Measurements from ENCODE around the gene RGPD4. TPM values are rescaled to one million over a fixed set of nuclear protein-coding genes. Genes with fewer than 3 reads are reported as not detected.
"Not testable (repeated sequence)": the region's sequence is repeated elsewhere in the genome, so short reads cannot be mapped to it uniquely, and the experiment has no call there.

RGPD4 gene
- total RNA-seq = under 1 TPM in 1 of 2 experiments, not detected in 1; 0.07 TPM

GRCh38 chr2:107826749-107827148 lies at the start of gene RGPD4:
Gene RGPD4 (plus strand): TSS chr2:107826892. CDS start chr2:107827014, 122 bp downstream.
- DNase-seq; H3K36me3 Mint-ChIP-seq (ENCODE audit: low read depth); intact Hi-C loops (cut with micrococcal nuclease); POLR2A ChIA-PET; H3K4me3 Mint-ChIP-seq; H3K9me3 Mint-ChIP-seq; H3K4me1 Mint-ChIP-seq (ENCODE audit: low read depth); H3K27me3 Mint-ChIP-seq; CTCF ChIA-PET; ATAC-seq; H3K27ac Mint-ChIP-seq: not testable (repeated sequence)

DNA sequence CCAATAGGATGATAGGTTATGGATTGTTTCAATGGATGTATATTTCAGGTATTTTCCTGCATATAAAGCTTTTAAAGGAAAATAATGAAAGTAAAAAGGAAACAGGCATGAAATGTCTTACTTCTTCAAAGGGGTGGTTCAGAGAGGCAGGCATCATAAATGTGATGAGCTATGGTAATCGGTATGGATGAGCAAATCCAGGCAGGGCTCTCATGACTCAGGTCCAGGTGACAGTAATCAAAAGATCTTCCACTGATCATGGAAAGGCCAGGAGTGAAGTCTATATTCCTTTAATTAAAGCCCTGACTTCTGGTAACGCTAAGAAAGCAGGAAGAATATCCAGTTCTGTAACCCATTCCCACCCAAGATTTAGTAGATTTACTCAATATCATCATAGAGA lies 48.7 kb upstream of the RGPD4 start:
- H3K36me3 Mint-ChIP-seq (ENCODE audit: low read depth) = no peaks in the 10 kb centered on the region
- ATAC-seq = no peak
- ChIA-PET CTCF (no interaction called here), POLR2A (no interaction called here)
- no peak overlapping the region for H3K27ac Mint-ChIP-seq
- no peaks in the 10 kb centered on the region for H3K9me3 Mint-ChIP-seq
- no peaks in the 10 kb centered on the region for H3K4me1 Mint-ChIP-seq (ENCODE audit: low read depth)
- H3K4me3 Mint-ChIP-seq = no peak overlapping the region
- no peak for DNase-seq
- intact Hi-C loops (cut with micrococcal nuclease) = no loop called here
- no peaks in the 10 kb centered on the region for H3K27me3 Mint-ChIP-seq
- no peak for TF ChIP-seq CTCF (IDR thresholded peaks at IDR 0.05)

- no peaks in the 10 kb centered on the region for H3K9me3 Mint-ChIP-seq
- TF ChIP-seq CTCF (IDR thresholded peaks at IDR 0.05) = no peak
- H3K27ac Mint-ChIP-seq = no peak overlapping the region
- CTCF ChIA-PET = no interaction called here
- no peak for ATAC-seq
- no peak for DNase-seq
- H3K36me3 Mint-ChIP-seq (ENCODE audit: low read depth) = no peaks in the 10 kb centered on the region
- H3K27me3 Mint-ChIP-seq = no peaks in the 10 kb centered on the region
- no peaks in the 10 kb centered on the region for H3K4me1 Mint-ChIP-seq (ENCODE audit: low read depth)
- POLR2A ChIA-PET = no interaction called here
- intact Hi-C loops (cut with micrococcal nuclease) = no loop called here
- H3K4me3 Mint-ChIP-seq = no peak overlapping the region
Observed at GRCh38 chr2:107785756-107786155, 40.9 kb upstream of the RGPD4 start.

DNA sequence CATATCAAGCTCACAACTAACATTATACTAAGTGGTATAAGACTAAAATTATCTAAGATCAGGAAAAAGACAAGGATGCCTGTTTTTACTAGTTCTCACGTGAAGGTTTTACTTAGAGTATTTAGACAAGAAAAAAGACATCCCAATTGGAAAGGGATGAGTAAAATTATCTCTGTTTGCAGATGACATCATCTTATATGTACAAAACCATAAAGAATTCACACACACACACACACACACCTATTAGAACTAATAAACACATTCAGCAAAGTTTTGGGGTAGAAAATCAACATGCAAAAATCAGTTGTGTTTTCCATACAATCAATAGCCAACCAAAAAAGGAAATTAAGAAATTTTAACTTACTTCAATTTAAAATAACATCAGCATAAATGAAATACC lies 35.9 kb upstream of the RGPD4 start:
- Mint-ChIP-seq H3K27me3 (no peaks in the 10 kb centered on the region), H3K4me3 (no peak overlapping the region), H3K9me3 (no peaks in the 10 kb centered on the region), H3K27ac (no peak overlapping the region), H3K4me1 (ENCODE audit: low read depth) (no peaks in the 10 kb centered on the region), H3K36me3 (ENCODE audit: low read depth) (no peaks in the 10 kb centered on the region)
- ChIA-PET POLR2A (no interaction called here), CTCF (no interaction called here)
- no peak for DNase-seq
- intact Hi-C loops (cut with micrococcal nuclease) = no loop called here
- ATAC-seq = no peak
- TF ChIP-seq CTCF (IDR thresholded peaks at IDR 0.05) = no peak

DNA sequence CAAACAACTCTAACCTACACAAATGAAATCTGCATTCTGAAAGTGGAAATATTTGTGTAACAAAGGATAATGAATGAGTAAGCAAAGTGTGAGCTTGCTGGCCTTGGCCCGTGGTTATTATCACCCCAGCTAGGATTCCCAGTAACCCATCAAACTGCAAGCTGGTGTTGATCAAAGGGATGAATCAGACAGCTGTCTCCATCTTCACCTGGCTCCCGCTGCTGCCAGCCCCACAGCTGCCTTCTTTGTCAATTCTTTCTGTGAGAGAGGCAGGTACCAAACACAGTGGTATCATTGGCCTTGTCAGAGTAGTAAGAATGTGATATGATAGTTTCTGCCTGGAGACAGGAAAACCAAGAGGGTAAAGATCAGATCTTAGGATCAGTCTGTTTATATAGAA lies 25.2 kb upstream of the RGPD4 start:
- no peak for DNase-seq
- Mint-ChIP-seq H3K9me3 (peaks cover under 1% of the 10 kb centered on the region), H3K4me3 (no peak overlapping the region), H3K4me1 (ENCODE audit: low read depth) (no peaks in the 10 kb centered on the region), H3K36me3 (ENCODE audit: low read depth) (no peaks in the 10 kb centered on the region), H3K27ac (no peak overlapping the region), H3K27me3 (no peaks in the 10 kb centered on the region)
- no peak for ATAC-seq
- ChIA-PET CTCF (no interaction called here), POLR2A (no interaction called here)
- TF ChIP-seq CTCF (IDR thresholded peaks at IDR 0.05) = no peak
- intact Hi-C loops (cut with micrococcal nuclease) = no loop called here
